GM12891 (cell line): ENCODE data around the gene ABHD14A.

ENCODE experiments used
- POLR2A ChIP-seq: IDR thresholded peaks from 2 replicates; pipeline ENCODE4 v1.6.1; 2011; ENCODE audit warnings: low read depth, low read length, control low read depth
- POLR2AphosphoS5 ChIP-seq: IDR thresholded peaks from 2 replicates; pipeline ENCODE4 v1.6.1; 2011; ENCODE audit warnings: low read depth, low read length, control low read depth
- POU2F2 ChIP-seq: IDR thresholded peaks from 2 replicates; pipeline ENCODE4 v1.6.1; 2011; ENCODE audit warnings: low read depth, mild to moderate bottlenecking, control low read depth, low read length, moderate library complexity

- TF ChIP-seq POLR2A (no peak), POLR2AphosphoS5 (no peak), POU2F2 (no peak)
These were observed 49.2 kb downstream of the ABHD14A start for GRCh38 chr3:52023860-52024764.
